IPS-NIHi7 (cell line): ENCODE measurements around the gene ARHGEF4.
"Not testable (repeated sequence)": the region's sequence is repeated elsewhere in the genome, so short reads cannot be mapped to it uniquely, and the experiment has no call there.

Source experiments
- DNase-seq: peaks from one replicate; pipeline ENCODE4 v3.0.0; 2012; ENCODE audit warnings: mixed read lengths; ENCODE audit errors: extremely low spot score

ARHGEF4 gene

GRCh38 chr2:130976591-130977237 lies 140.0 kb downstream of the ARHGEF4 start:
- no peak for DNase-seq

- DNase-seq: no peak
These were observed 140.8 kb downstream of the ARHGEF4 start for GRCh38 chr2:130977461-130978050.

GRCh38 chr2:130981667-130982066 lies 145.0 kb downstream of the ARHGEF4 start:
- no peak for DNase-seq

GRCh38 chr2:130985206-130985780 lies 148.6 kb downstream of the ARHGEF4 start:
- DNase-seq: no peak

- DNase-seq: no peak
These were observed 149.3 kb downstream of the ARHGEF4 start for GRCh38 chr2:130985831-130986649.

GRCh38 chr2:130986890-130987493 lies 150.3 kb downstream of the ARHGEF4 start:
- no peak for DNase-seq

- no peak for DNase-seq
These were observed 151.1 kb downstream of the ARHGEF4 start for GRCh38 chr2:130987519-130988425.

- not testable (repeated sequence) for DNase-seq
These were observed 154.7 kb downstream of the ARHGEF4 start for GRCh38 chr2:130991446-130991845.

GRCh38 chr2:130992003-130992402 lies 155.3 kb downstream of the ARHGEF4 start:
- DNase-seq: not testable (repeated sequence)

GRCh38 chr2:130996691-130997090 lies 160.0 kb downstream of the ARHGEF4 start:
- DNase-seq: no peak

GRCh38 chr2:130997198-130997597 lies 160.5 kb downstream of the ARHGEF4 start:
- no peak for DNase-seq

GRCh38 chr2:130998561-130998960 lies 161.8 kb downstream of the ARHGEF4 start:
- no peak for DNase-seq

- no peak for DNase-seq
These were observed 167.9 kb downstream of the ARHGEF4 start for GRCh38 chr2:131004446-131005209.

GRCh38 chr2:131005216-131005935 lies 168.7 kb downstream of the ARHGEF4 start:
- no peak for DNase-seq

- DNase-seq: no peak
These were observed 169.8 kb downstream of the ARHGEF4 start for GRCh38 chr2:131006561-131006960.

- no peak for DNase-seq
These were observed 172.3 kb downstream of the ARHGEF4 start for GRCh38 chr2:131008967-131009366.

- no peak for DNase-seq
These were observed 173.2 kb downstream of the ARHGEF4 start for GRCh38 chr2:131009713-131010475.

GRCh38 chr2:131010566-131010965 lies 173.9 kb downstream of the ARHGEF4 start:
- DNase-seq: no peak

- no peak for DNase-seq
These were observed 174.8 kb downstream of the ARHGEF4 start for GRCh38 chr2:131011486-131011885.
